GM12878 (cell line): ENCODE data around the gene PPP4C. TPM values are rescaled to one million over a fixed set of nuclear protein-coding genes. Genes with fewer than 3 reads are reported as not detected.

Experiments
- ATAC-seq: fragments of 200-7000 bp; cut with Tn5 transposase; 3 replicates; pipeline ENCODE4 v1.9.1; 2020; ENCODE audit warnings: mild to moderate bottlenecking, moderate library complexity
- BruUV-seq: library from RNA; stranded (reverse); fragments of 400-500 nt; replicated peaks from 2 replicates; lab custom pipeline; 2021; lab: Mats Ljungman, UMichigan
- CTCF ChIA-PET: fragments of 300-600 bp; sonication (Branson Sonifier 250); formaldehyde crosslinking; extraction: SDS; loops from one replicate; lab custom pipeline; 2021; ENCODE audit warnings: inconsistent platforms; lab: Yijun Ruan, JAX
- POLR2A ChIA-PET: fragments of 350-600 bp; formaldehyde crosslinking; extraction: SDS; loops from one replicate; lab custom pipeline; 2021; ENCODE audit warnings: inconsistent platforms; lab: Charles Lee
- RAD21 ChIA-PET: fragments of 300-600 bp; sonication (Branson Sonifier 250); formaldehyde crosslinking; loops from one replicate; lab custom pipeline; 2023; ENCODE audit warnings: antibody characterized with exemption; ENCODE audit not compliant: unreplicated experiment; lab: Charles Lee
- SMC1A ChIA-PET: fragments of 300-600 bp; sonication (Branson Sonifier 250); formaldehyde crosslinking; loops from one replicate; lab custom pipeline; 2023; ENCODE audit not compliant: unreplicated experiment, uncharacterized antibody; lab: Charles Lee
- DNase-seq: peaks from one replicate; pipeline ENCODE4 v3.0.0-alpha.2; 2011; ENCODE audit warnings: low read depth, low spot score
- FAIRE-seq: peaks from 3 replicates; lab custom pipeline; 2011; peaks lifted over from hg19 to GRCh38; lab: Jason Lieb, UNC
- H2AFZ ChIP-seq: 2 replicates; pipeline ENCODE4 v1.6.0; 2011; ENCODE audit warnings: low read depth, low read length, control low read depth; ENCODE audit not compliant: control insufficient read depth
- H3K27ac ChIP-seq: 2 replicates; pipeline ENCODE4 v1.5.1; 2011; ENCODE audit warnings: control low read depth; ENCODE audit not compliant: control insufficient read depth, insufficient read depth
- H3K27me3 ChIP-seq, 2 experiments: replicated peaks in 1 of 2; 2 replicates each; pipeline versions ENCODE4 v1.6.0 to v1.6.1; 2011; ENCODE audit warnings: low read length in 1 of 2; ENCODE audit not compliant: control insufficient read depth in 2 of 2, insufficient read depth in 2 of 2
- H3K36me3 ChIP-seq, 2 experiments: 2 replicates each; pipeline ENCODE4 v1.5.1; 2011; ENCODE audit warnings: low read length in 1 of 2; ENCODE audit not compliant: control insufficient read depth in 2 of 2, insufficient read depth in 2 of 2
- H3K4me1 ChIP-seq: 2 replicates; pipeline ENCODE4 v1.6.1; 2011; ENCODE audit warnings: mild to moderate bottlenecking, low read length, moderate library complexity, mixed read lengths; ENCODE audit not compliant: control insufficient read depth, insufficient read depth
- H3K4me2 ChIP-seq: 2 replicates; pipeline ENCODE4 v1.6.0; 2011; ENCODE audit warnings: control low read depth; ENCODE audit not compliant: control insufficient read depth, insufficient read depth
- H3K4me3 ChIP-seq: fragments of 200-600 bp; sonication (generic); 2 replicates; pipeline ENCODE4 v1.5.1; 2016
- H3K79me2 ChIP-seq: 2 replicates; pipeline ENCODE4 v1.6.0; 2011; ENCODE audit warnings: low read length; ENCODE audit not compliant: control insufficient read depth, insufficient read depth
- H3K9ac ChIP-seq: 2 replicates; pipeline ENCODE4 v1.8.0; 2011; ENCODE audit warnings: low read length, control low read depth, mixed read lengths; ENCODE audit not compliant: control insufficient read depth, insufficient read depth
- H3K9me3 ChIP-seq: replicated peaks from 3 replicates; pipeline ENCODE4 v1.5.1; 2011; ENCODE audit warnings: mild to moderate bottlenecking, low read length; ENCODE audit not compliant: control insufficient read depth, insufficient read depth
- H4K20me1 ChIP-seq: 2 replicates; pipeline ENCODE4 v1.6.0; 2011; ENCODE audit not compliant: control insufficient read depth, insufficient read depth
- EED ChIP-seq: sonication (generic); IDR thresholded peaks from 2 replicates; pipeline ENCODE4 v1.6.1; 2016; ENCODE audit warnings: antibody characterized with exemption, low read depth
- HDAC2 ChIP-seq: fragments of 200-600 bp; sonication (generic); IDR thresholded peaks from 2 replicates; pipeline ENCODE4 v1.6.1; 2017
- NFXL1 ChIP-seq: fragments of 450-650 bp; IDR thresholded peaks from 2 replicates; pipeline ENCODE4 v1.6.1; 2017; ENCODE audit warnings: antibody characterized with exemption, mild to moderate bottlenecking, borderline replicate concordance
- RFX5 ChIP-seq: IDR thresholded peaks from 2 replicates; pipeline ENCODE4 v1.6.1; 2011; ENCODE audit warnings: low read depth, low read length, improper control_type of control experiment
- RUNX3 ChIP-seq: IDR thresholded peaks from 2 replicates; pipeline ENCODE4 v1.6.1; 2012; ENCODE audit warnings: low read length, inconsistent platforms
- YY1 ChIP-seq: IDR thresholded peaks from 2 replicates; pipeline ENCODE4 v1.6.1; 2011; ENCODE audit warnings: low read depth, mild to moderate bottlenecking, low read length
- WGBS: methylation state at CpG from one replicate; pipeline ENCODE4 v1.1.6; 2016; ENCODE audit warnings: low lambda C conversion rate; ENCODE audit not compliant: insufficient replicate concordance, insufficient coverage; ENCODE audit errors: missing lambda C conversion rate; 5-methylcytosine and 5-hydroxymethylcytosine counted together
- in situ Hi-C: fragments of 300-500 bp; cut with MboI; formaldehyde crosslinking; loops from 9 replicates; pipeline ENCODE4 v1.14.3; 2018; ENCODE audit warnings: mixed read lengths
- intact Hi-C: fragments of 100-400 bp; cut with micrococcal nuclease; formaldehyde crosslinking; loops from one replicate; pipeline ENCODE4 v1.14.2; 2022; ENCODE audit not compliant: unreplicated experiment
- polyA plus RNA-seq, 11 experiments: library from polyadenylated mRNA; depleted of rRNA in 4 of 11; unstranded in 6 of 11; stranded (reverse) in 5 of 11; fragments of >200 nt; fragmentation: Nextera tagmentation in 4 of 11; fragmentation: Illumina TruSeq in 1 of 11; extraction: Ambion mirVana in 4 of 11; extraction: Trizol in 1 of 11; gene quantifications; 1 replicate in 1 of 11; 2 replicates in 10 of 11; pipeline versions ENCODE4 v1.2.1 to v1.2.3, GENCODE V29; 2011 to 2016; ENCODE audit warnings: inconsistent platforms in 2 of 11, missing spikeins in 2 of 11, low read depth in 1 of 11
- total RNA-seq, 4 experiments: library from RNA; depleted of rRNA in 3 of 4; stranded (reverse); fragments of >200 nt in 3 of 4; fragmentation: Illumina TruSeq in 1 of 4; extraction: Trizol in 1 of 4; gene quantifications; 2 replicates each; pipeline versions ENCODE4 v1.2.1 to v1.2.3, GENCODE V29; 2013 to 2021
- TF ChIP-seq, protein P1 (sequence below): fragments of 450-650 bp; formaldehyde crosslinking; IDR thresholded peaks from 2 replicates; pipeline ENCODE4 v1.4.0; 2020; ENCODE audit warnings: mild to moderate bottlenecking, moderate library complexity
- TF ChIP-seq, protein P2 (sequence below): fragments of 450-650 bp; IDR thresholded peaks from 2 replicates; pipeline ENCODE4 v1.6.1; 2018; ENCODE audit warnings: borderline replicate concordance, mild to moderate bottlenecking; ENCODE audit not compliant: partially characterized antibody

PPP4C gene
- total and polyA plus RNA-seq, 10 of the 15 experiments (the other 5 are each of a cell fraction or from before 2014, with no cell fraction given) = 2.7 to 240 (median 124) TPM

DNA sequence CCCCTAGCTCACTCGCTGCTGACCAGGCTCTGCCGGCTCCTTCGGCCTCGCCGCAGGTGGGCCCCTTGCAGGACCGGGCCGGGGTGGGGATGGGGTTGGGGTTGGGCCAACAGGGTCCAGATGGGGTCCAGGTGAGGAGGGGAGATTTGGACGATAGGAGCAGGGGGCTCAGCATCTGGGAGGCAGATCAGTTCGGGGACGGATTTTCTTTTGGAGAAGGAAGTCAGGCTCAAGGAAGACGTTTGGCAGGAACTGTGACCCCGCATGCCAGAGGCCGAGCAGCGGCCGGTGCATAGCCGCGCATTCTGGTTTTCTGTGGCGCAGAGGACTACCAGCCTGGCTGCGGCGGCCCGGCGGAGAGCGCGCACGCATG, 11.1 kb upstream of the PPP4C start:
- intact Hi-C loops (no loop called here), in situ Hi-C loops (no loop called here)
- POLR2A ChIA-PET = interaction anchor here (0.6 to 4.3 kb wide), 8 partner anchors 10 to 318 kb away, joined by 3 to 21 read pairs (median 6); partner anchors contain the start of genes PPP4C, SEPTIN1, TBX6 and YPEL3
- no peak for FAIRE-seq
- RAD21 ChIA-PET = interaction anchor here (0.6 to 3.7 kb wide), 6 partner anchors 9 to 565 kb away, joined by 3 to 42 read pairs (median 4); partner anchors contain the start of genes DCTPP1 and TBX6
- Histone ChIP-seq H3K4me1 (peaks cover 27% of the 10 kb centered on the region), H2AFZ (peak overlapping the region; percentile 77), H3K9ac (peak overlapping the region; percentile 93), H3K27me3 (no peaks in the 10 kb centered on the region), H3K27ac (peak overlapping the region; percentile 94), H3K36me3 (peaks cover 25 to 27% of the 10 kb centered on the region in 2 experiments), H3K79me2 (peaks cover 61% of the 10 kb centered on the region), H4K20me1 (peaks cover 24% of the 10 kb centered on the region), H3K9me3 (no peaks in the 10 kb centered on the region), H3K4me2 (peak overlapping the region; percentile 81), H3K4me3 (peak overlapping the region; percentile 94)
- WGBS = under 1% methylated on average over 24 of the region's 25 CpGs
- 0 out of 2 replicates have a peak, but pooled peaks have one; percentile 1 for TF ChIP-seq YY1
- TF ChIP-seq HDAC2 = no peak
- peak; percentile 11; the same call in 1 of the 2 replicates for TF ChIP-seq RUNX3
- TF ChIP-seq NFXL1 = no peak
- SMC1A ChIA-PET = interaction anchor here (1.2 kb wide), 1 partner anchor 30 kb away, joined by 3 read pairs; no protein-coding TSS in a partner anchor
- ATAC-seq = peak; percentile 5
- no peak for DNase-seq
- CTCF ChIA-PET = interaction anchor here (0.7 to 8.5 kb wide), 4 partner anchors 10 to 32 kb away, joined by 3 to 77 read pairs (median 30); partner anchors contain the start of genes TBX6 and YPEL3
- no TSS peak for BruUV-seq

DNA sequence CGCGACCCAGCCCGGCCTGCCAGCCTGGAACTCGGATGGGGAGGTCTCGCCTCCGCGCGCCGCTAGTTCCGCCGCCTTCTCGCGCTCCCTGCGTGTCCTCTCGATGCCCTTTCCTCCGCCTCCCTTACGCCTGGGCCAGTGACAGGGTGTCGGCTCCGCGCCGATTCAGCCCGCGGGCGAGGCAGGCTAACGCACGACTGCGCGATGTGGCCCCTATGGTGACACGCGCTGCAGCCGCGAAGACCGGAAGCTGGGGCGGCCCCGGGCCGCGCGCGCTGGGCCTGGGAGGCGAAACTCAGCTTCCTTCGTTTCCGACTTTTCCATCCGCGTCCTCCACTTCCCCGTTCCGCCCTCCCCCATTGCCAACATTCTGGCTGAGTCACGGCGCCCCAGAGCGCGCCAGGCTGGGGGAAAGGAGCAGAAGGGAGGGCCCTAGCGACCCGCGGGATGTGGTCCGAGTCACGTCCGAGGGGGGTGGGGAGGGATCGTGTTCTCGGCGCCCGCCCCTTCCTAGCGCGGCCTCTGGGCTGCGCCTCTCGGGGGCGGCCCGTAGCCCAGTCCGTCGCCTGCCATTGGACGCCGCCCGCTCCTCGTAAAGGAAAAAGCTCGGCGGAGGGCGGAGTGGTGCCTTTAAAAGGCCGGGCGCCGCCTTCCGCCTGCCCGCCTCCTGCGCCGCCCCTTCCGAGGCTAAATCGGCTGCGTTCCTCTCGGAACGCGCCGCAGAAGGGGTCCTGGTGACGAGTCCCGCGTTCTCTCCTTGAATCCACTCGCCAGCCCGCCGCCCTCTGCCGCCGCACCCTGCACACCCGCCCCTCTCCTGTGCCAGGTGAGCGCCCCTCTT, 10.5 kb upstream of the PPP4C start, which contains the start of gene ALDOA:
ALDOA (plus strand) TSS at position 659 of the 841 bp plus-strand sequence. CDS start 1,138 bp downstream, outside the sequence.
- TSS peak; percentile 94 for BruUV-seq
- ChIA-PET POLR2A (interaction anchor here (0.5 to 4.3 kb wide), 17 partner anchors 10 to 585 kb away, joined by 3 to 21 read pairs (median 5); partner anchors contain the start of genes KIF22, PPP4C, SEPTIN1 and TAOK2), CTCF (interaction anchor here (0.5 to 8.5 kb wide), 6 partner anchors 11 to 1143 kb away, joined by 3 to 77 read pairs (median 9); partner anchors contain the start of genes PPP4C, TBX6 and YPEL3), SMC1A (interaction anchor here (0.7 to 1.2 kb wide), 4 partner anchors 10 to 141 kb away, joined by 3 to 5 read pairs (median 4); no protein-coding TSS in a partner anchor), RAD21 (interaction anchor here (0.7 to 3.7 kb wide), 11 partner anchors 9 to 564 kb away, joined by 3 to 42 read pairs (median 3); partner anchors contain the start of genes CORO1A, DCTPP1, TAOK2 and TBX6)
- Histone ChIP-seq H3K27ac (peak within 1 kb of the TSS; percentile 94), H3K27me3 (no peaks in the 10 kb centered on the region), H3K9ac (peak within 1 kb of the TSS; percentile 93), H3K4me2 (peak within 1 kb of the TSS; percentile 95), H3K9me3 (no peaks in the 10 kb centered on the region), H3K79me2 (peaks cover 67% of the 10 kb centered on the region), H3K4me1 (peaks cover 30% of the 10 kb centered on the region), H4K20me1 (peaks cover 24% of the 10 kb centered on the region), H3K4me3 (peak within 1 kb of the TSS; percentile 94), H2AFZ (peak within 1 kb of the TSS; percentile 77), H3K36me3 (peaks cover 29 to 32% of the 10 kb centered on the region in 2 experiments)
- intact Hi-C loops (no loop called here), in situ Hi-C loops (no loop called here)
- under 1% methylated on average over 91 of the region's 99 CpGs for WGBS
- ATAC-seq (peak; percentile 89), DNase-seq (peak; percentile 86), FAIRE-seq (peak; percentile 78)
- TF ChIP-seq, protein P1, sequence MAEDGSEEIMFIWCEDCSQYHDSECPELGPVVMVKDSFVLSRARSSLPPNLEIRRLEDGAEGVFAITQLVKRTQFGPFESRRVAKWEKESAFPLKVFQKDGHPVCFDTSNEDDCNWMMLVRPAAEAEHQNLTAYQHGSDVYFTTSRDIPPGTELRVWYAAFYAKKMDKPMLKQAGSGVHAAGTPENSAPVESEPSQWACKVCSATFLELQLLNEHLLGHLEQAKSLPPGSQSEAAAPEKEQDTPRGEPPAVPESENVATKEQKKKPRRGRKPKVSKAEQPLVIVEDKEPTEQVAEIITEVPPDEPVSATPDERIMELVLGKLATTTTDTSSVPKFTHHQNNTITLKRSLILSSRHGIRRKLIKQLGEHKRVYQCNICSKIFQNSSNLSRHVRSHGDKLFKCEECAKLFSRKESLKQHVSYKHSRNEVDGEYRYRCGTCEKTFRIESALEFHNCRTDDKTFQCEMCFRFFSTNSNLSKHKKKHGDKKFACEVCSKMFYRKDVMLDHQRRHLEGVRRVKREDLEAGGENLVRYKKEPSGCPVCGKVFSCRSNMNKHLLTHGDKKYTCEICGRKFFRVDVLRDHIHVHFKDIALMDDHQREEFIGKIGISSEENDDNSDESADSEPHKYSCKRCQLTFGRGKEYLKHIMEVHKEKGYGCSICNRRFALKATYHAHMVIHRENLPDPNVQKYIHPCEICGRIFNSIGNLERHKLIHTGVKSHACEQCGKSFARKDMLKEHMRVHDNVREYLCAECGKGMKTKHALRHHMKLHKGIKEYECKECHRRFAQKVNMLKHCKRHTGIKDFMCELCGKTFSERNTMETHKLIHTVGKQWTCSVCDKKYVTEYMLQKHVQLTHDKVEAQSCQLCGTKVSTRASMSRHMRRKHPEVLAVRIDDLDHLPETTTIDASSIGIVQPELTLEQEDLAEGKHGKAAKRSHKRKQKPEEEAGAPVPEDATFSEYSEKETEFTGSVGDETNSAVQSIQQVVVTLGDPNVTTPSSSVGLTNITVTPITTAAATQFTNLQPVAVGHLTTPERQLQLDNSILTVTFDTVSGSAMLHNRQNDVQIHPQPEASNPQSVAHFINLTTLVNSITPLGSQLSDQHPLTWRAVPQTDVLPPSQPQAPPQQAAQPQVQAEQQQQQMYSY (CRISPR knock-in tag) = no peak
- TF ChIP-seq RFX5 (0 out of 2 replicates have a peak, but pooled peaks have one; percentile 43), EED (peak; percentile 90)
- TF ChIP-seq, protein P2, sequence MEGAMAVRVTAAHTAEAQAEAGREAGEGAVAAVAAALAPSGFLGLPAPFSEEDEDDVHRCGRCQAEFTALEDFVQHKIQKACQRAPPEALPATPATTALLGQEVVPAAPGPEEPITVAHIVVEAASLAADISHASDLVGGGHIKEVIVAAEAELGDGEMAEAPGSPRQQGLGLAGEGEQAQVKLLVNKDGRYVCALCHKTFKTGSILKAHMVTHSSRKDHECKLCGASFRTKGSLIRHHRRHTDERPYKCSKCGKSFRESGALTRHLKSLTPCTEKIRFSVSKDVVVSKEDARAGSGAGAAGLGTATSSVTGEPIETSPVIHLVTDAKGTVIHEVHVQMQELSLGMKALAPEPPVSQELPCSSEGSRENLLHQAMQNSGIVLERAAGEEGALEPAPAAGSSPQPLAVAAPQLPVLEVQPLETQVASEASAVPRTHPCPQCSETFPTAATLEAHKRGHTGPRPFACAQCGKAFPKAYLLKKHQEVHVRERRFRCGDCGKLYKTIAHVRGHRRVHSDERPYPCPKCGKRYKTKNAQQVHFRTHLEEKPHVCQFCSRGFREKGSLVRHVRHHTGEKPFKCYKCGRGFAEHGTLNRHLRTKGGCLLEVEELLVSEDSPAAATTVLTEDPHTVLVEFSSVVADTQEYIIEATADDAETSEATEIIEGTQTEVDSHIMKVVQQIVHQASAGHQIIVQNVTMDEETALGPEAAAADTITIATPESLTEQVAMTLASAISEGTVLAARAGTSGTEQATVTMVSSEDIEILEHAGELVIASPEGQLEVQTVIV = no peak
